Sigmoid colon (tissue), 7 donors: Measurements from ENCODE around the gene BAZ1A. TPM values are rescaled to one million over a fixed set of nuclear protein-coding genes. Genes with fewer than 3 reads are reported as not detected.
A peak's percentile ranks its signal among the peaks of the same experiment; 100 is the strongest.

ENCODE experiments used
- DNase-seq: peaks from one replicate; pipeline ENCODE4 v3.0.0-alpha.2; 2019
- H3K27ac ChIP-seq, 4 donors: fragments of 200-600 bp; sonication (generic); one replicate each; pipeline ENCODE4 v1.5.1; 2016 to 2019; ENCODE audit warnings: mild to moderate bottlenecking in 1 of 4
- H3K27me3 ChIP-seq, 3 donors: fragments of 200-600 bp; sonication (generic); one replicate each; pipeline ENCODE4 v1.5.1; 2019; ENCODE audit warnings: mild to moderate bottlenecking in 1 of 3
- H3K36me3 ChIP-seq, 4 donors: fragments of 200-600 bp; sonication (generic); one replicate each; pipeline ENCODE4 v1.5.1; 2016 to 2019
- H3K4me1 ChIP-seq, 4 donors: fragments of 200-600 bp; sonication (generic); one replicate each; pipeline ENCODE4 v1.5.1; 2017 to 2019
- H3K4me3 ChIP-seq, 4 donors: fragments of 200-600 bp; sonication (generic); one replicate each; pipeline ENCODE4 v1.5.1; 2017 to 2019; ENCODE audit warnings: mild to moderate bottlenecking in 2 of 4, moderate library complexity in 1 of 4
- H3K9me3 ChIP-seq, 4 donors: fragments of 200-600 bp in 3 of 4; sonication (generic) in 3 of 4; one replicate each; pipeline versions ENCODE4 v1.5.1 to v1.6.1; 2013 to 2019
- EP300 ChIP-seq, 4 donors: sonication (generic); formaldehyde crosslinking; IDR thresholded peaks; one replicate each; pipeline ENCODE4 v1.6.1; 2017; ENCODE audit warnings: antibody characterized with exemption in 4 of 4
- POLR2A ChIP-seq, 2 donors: fragments of 450-650 bp; IDR thresholded peaks; one replicate each; pipeline ENCODE4 v1.6.1; 2016; ENCODE audit warnings: antibody characterized with exemption in 2 of 2, mild to moderate bottlenecking in 2 of 2, moderate library complexity in 2 of 2
- POLR2AphosphoS5 ChIP-seq, 4 donors: sonication (generic); formaldehyde crosslinking; IDR thresholded peaks; one replicate each; pipeline ENCODE4 v1.6.1; 2017; ENCODE audit warnings: antibody characterized with exemption in 4 of 4
- WGBS, 2 donors: extraction: QIAGEN DNeasy Blood & Tissue Kit; methylation state at CpG; one replicate each; pipeline ENCODE4 v1.1.7; 2013; 5-methylcytosine and 5-hydroxymethylcytosine counted together
- intact Hi-C: fragments of 100-400 bp; cut with DNase I; formaldehyde crosslinking; loops from one replicate; pipeline ENCODE4 v1.15.1; 2023
- polyA plus RNA-seq, 3 donors: library from polyadenylated mRNA; stranded (reverse); fragments of 200-250 nt; gene quantifications; one replicate each; pipeline ENCODE4 v1.2.3, GENCODE V29; 2013
- total RNA-seq, 4 donors: library from RNA; depleted of rRNA; stranded (reverse); fragments of >200 nt; gene quantifications; one replicate each; pipeline ENCODE4 v1.1.0, GENCODE V29; 2016
- TF ChIP-seq, protein P1 (sequence below), 4 experiments: fragments of 450-650 bp in 3 of 4; fragments of 200-600 bp in 1 of 4; IDR thresholded peaks; one replicate each; pipeline ENCODE4 v1.5.1; 2016 to 2019; ENCODE audit warnings: antibody characterized with exemption in 4 of 4, mild to moderate bottlenecking in 3 of 4, moderate library complexity in 2 of 4
- donor health status: healthy with polysubstance abuse.
- donor health status: Bipolar disorder and iron deficiency.
- donor health status: healthy.

BAZ1A gene
- total and polyA plus RNA-seq, 7 donors = 18.2 to 73.1 (median 22.4) TPM

DNA sequence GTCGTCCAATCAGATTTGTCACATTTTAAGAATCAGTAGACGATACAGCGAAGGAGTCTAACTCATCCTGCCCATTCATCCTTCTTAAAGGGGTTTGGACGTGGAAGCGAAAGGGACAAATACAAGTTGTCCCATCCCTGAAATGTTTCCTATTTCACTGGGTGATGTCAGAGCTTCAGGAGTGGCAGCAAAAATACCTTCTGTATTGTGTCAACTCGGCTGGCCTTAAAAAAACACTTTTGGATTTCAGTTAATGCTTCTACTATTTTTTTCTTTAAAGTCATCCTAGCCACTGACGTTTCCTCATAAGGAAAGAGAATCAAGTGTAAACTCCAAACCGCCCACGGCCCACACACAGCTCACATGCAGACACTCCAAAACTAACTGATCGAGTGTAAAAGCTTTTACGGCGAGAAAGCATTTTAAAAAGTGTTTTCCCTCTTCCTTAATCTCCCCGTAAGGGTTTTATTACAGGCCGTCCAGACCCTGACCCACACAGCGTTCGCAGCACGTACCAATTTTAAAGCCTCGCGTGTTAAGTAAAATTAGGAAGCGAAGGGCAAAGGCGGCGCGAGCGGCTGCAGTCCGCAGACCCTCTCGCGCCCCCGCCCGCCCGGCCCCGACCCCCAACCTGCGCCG lies 161.4 kb downstream of the BAZ1A start:
- Histone ChIP-seq H3K27ac (peak overlapping the region; percentile 93 to 100 (median 99)), H3K4me3 (peak overlapping the region; percentile 85 to 99 (median 95)), H3K27me3 (no peaks in the 10 kb centered on the region), H3K36me3 (peaks cover 0 to 13% (median 3%) of the 10 kb centered on the region in 4 donors), H3K4me1 (peaks cover 0 to 57% (median 45%) of the 10 kb centered on the region in 4 donors), H3K9me3 (no peaks in the 10 kb centered on the region)
- TF ChIP-seq POLR2AphosphoS5 (IDR thresholded peaks at IDR 0.05) (peak; percentile 61 to 89 (median 83)), POLR2A (IDR thresholded peaks at IDR 0.05) (peak; percentile 28 to 62), EP300 (IDR thresholded peaks at IDR 0.05) (peak; percentile 35 to 87 (median 64))
- TF ChIP-seq, protein P1, sequence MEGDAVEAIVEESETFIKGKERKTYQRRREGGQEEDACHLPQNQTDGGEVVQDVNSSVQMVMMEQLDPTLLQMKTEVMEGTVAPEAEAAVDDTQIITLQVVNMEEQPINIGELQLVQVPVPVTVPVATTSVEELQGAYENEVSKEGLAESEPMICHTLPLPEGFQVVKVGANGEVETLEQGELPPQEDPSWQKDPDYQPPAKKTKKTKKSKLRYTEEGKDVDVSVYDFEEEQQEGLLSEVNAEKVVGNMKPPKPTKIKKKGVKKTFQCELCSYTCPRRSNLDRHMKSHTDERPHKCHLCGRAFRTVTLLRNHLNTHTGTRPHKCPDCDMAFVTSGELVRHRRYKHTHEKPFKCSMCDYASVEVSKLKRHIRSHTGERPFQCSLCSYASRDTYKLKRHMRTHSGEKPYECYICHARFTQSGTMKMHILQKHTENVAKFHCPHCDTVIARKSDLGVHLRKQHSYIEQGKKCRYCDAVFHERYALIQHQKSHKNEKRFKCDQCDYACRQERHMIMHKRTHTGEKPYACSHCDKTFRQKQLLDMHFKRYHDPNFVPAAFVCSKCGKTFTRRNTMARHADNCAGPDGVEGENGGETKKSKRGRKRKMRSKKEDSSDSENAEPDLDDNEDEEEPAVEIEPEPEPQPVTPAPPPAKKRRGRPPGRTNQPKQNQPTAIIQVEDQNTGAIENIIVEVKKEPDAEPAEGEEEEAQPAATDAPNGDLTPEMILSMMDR (IDR thresholded peaks at IDR 0.05) = no peak
- DNase-seq = peak; percentile 79
- WGBS, 2 donors = 4% methylated on average over 33 of the region's 33 CpGs
- intact Hi-C loops = loop anchor here (2.0 to 10.0 kb wide), 6 partner anchors 81 to 689 kb away; partner anchors contain the start of genes FAM177A1, NFKBIA, PPP2R3C and PRORP

DNA sequence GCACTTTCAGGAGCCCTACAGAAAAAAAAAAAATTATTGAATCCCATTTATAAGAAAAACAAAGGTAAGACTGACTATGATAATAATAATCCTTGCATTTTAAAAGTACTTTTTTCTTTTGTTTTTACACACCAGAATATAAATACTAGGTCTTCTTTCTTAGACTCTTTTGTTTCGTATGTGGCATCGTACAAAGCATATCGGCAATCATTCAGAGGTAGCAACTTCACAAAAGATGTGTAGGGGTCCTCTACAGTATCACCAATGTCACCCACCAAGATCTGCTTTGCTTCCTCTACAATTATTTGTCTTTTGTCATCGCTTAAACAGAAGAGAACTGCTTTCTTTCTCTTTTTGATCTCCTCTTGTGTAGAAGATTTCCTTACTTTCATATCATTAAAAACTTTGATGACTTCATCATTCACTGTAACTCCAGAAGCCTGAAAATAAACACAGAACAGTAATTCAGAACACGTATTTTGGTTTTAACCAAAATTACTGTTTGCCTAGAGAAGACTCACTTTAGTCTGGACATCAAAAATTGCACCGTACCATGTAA lies 162.0 kb downstream of the BAZ1A start:
- H3K4me1 ChIP-seq = peaks cover 0 to 63% (median 50%) of the 10 kb centered on the region in 4 donors
- peaks cover 0 to 13% (median 3%) of the 10 kb centered on the region in 4 donors for H3K36me3 ChIP-seq
- no peaks in the 10 kb centered on the region for H3K27me3 ChIP-seq
- H3K9me3 ChIP-seq = no peaks in the 10 kb centered on the region
- DNase-seq = no peak
- 71 to 72% methylated on average over 6 of the region's 6 CpGs for WGBS, 2 donors
- H3K27ac ChIP-seq = peak overlapping the region; percentile 93 to 100 (median 99)
- TF ChIP-seq POLR2AphosphoS5 (IDR thresholded peaks at IDR 0.05) (no peak), POLR2A (IDR thresholded peaks at IDR 0.05) (no peak), EP300 (IDR thresholded peaks at IDR 0.05) (no peak)
- TF ChIP-seq, protein P1 (IDR thresholded peaks at IDR 0.05) = no peak
- intact Hi-C loops = loop anchor here (5.0 to 10.0 kb wide), 4 partner anchors 81 to 689 kb away; partner anchors contain the start of genes FAM177A1, NFKBIA, PPP2R3C and PRORP
- peak overlapping the region; percentile 85 to 99 (median 95) for H3K4me3 ChIP-seq

DNA sequence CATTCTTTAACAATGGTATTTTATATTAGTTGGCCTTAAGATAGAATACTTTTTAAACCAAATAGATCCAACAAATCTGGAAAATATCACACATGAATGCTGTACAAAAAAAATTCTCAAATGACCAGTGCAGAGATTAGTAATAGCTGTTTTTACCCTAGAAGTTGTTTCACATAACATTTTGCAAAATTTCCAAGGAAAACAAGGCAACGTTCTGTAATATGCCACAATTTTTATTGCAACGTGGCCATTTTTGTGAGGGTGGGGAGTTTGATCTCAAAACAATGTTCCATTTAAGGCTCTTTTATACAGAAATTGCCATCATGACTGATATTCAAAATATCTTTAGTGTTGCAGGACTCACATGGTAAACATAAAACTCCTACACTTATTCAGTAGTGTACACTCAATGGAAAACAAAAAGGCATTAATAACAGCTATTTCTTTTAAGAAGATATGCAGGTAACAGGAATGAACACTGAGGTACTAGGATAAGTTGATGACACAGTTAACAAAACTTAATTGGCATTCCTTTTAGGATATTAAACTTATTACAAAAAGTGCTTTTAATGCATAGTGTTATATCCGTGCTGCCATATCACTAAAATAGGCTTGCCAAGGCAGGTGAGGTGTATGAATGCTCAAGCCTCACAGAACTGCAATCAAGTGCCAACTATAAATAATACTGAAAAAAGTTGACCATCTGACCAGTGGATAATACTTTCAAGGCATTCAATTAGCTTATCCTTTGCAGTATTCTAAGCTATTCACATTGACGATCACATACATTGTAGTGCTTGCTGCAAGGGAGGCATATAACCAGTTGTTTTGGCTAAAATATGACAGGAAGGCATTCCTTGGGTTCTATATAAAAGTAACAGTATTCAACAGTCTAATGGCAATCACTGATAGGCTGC lies 163.1 kb downstream of the BAZ1A start:
- peak overlapping the region in 3 of 4 donors; percentile 85 to 96 (median 94) for H3K4me3 ChIP-seq
- intact Hi-C loops = loop anchor here (5.0 to 10.0 kb wide), 4 partner anchors 80 to 690 kb away; partner anchors contain the start of genes FAM177A1, NFKBIA, PPP2R3C and PRORP
- WGBS, 2 donors = 77 to 88% methylated on average over 4 of the region's 4 CpGs

DNA sequence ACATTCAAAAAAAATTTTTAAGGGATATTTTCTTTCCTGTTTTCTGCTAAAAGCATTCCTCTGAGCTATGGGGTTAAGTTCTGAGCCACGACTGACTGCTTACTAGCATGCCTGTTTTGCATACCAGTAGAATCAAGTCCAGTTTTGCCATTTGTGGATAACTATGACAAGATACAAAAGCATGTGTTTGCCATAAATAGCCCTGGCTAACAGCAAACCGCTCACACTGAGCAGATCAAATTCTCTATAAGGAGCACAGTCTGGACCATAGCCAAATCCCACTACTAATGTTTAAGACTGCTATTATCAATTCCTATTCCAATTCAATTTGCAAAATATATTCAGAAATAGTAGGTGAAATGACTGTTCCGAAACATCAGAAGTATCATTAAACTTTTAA lies 164.0 kb downstream of the BAZ1A start:
- H3K27ac ChIP-seq = peak overlapping the region; percentile 93 to 100 (median 99)
- intact Hi-C loops = loop anchor here (5.0 to 10.0 kb wide), 4 partner anchors 79 to 691 kb away; partner anchors contain the start of genes FAM177A1, NFKBIA, PPP2R3C and PRORP
- peaks cover 0 to 13% (median 3%) of the 10 kb centered on the region in 4 donors for H3K36me3 ChIP-seq
- peaks cover 0 to 70% (median 55%) of the 10 kb centered on the region in 4 donors for H3K4me1 ChIP-seq
- H3K27me3 ChIP-seq = no peaks in the 10 kb centered on the region
- no peaks in the 10 kb centered on the region for H3K9me3 ChIP-seq
- peak overlapping the region in 3 of 4 donors; percentile 8 to 96 (median 94) for H3K4me3 ChIP-seq
- WGBS, 2 donors = 75 to 82% methylated on average over 3 of the region's 3 CpGs
- TF ChIP-seq POLR2AphosphoS5 (IDR thresholded peaks at IDR 0.05) (peak in 3 of 4 donors; percentile 62 to 76 (median 75)), EP300 (IDR thresholded peaks at IDR 0.05) (peak in 2 of 4 donors; percentile 46 to 67), POLR2A (IDR thresholded peaks at IDR 0.05) (no peak)
- TF ChIP-seq, protein P1 (IDR thresholded peaks at IDR 0.05) = no peak
- DNase-seq = no peak

More for the DNA sequence above, 163.1 kb downstream of the BAZ1A start:
- Histone ChIP-seq H3K4me1 (peaks cover 0 to 70% (median 55%) of the 10 kb centered on the region in 4 donors), H3K9me3 (no peaks in the 10 kb centered on the region), H3K27ac (peak overlapping the region; percentile 93 to 100 (median 99)), H3K36me3 (peaks cover 0 to 13% (median 3%) of the 10 kb centered on the region in 4 donors), H3K27me3 (no peaks in the 10 kb centered on the region)
- no peak for DNase-seq
- TF ChIP-seq POLR2A (IDR thresholded peaks at IDR 0.05) = no peak
- TF ChIP-seq POLR2AphosphoS5 (IDR thresholded peaks at IDR 0.05) = no peak
- no peak for TF ChIP-seq EP300 (IDR thresholded peaks at IDR 0.05)
- TF ChIP-seq, protein P1 (IDR thresholded peaks at IDR 0.05) = no peak
